ENCODE data around the gene SNRPD2.

Gene SNRPD2

GRCh38 chr19:45657520-45658167, 34.1 kb downstream of the SNRPD2 start:
- DNase-seq (ENCODE audit: low spot score): no peak

GRCh38 chr19:45655073-45655472, 36.7 kb downstream of the SNRPD2 start:
- no peak for DNase-seq (ENCODE audit: low spot score)

- DNase-seq (ENCODE audit: low spot score): no peak
Observed at GRCh38 chr19:45653634-45654033, 38.1 kb downstream of the SNRPD2 start.

- DNase-seq (ENCODE audit: low spot score): no peak
Observed at GRCh38 chr19:45650722-45651121, 41.0 kb downstream of the SNRPD2 start.

- DNase-seq (ENCODE audit: low spot score): no peak
Observed at GRCh38 chr19:45646345-45646698, 45.4 kb downstream of the SNRPD2 start.

- DNase-seq (ENCODE audit: low spot score): peak; percentile 99
Observed at GRCh38 chr19:45645631-45646344, 46.0 kb downstream of the SNRPD2 start.

GRCh38 chr19:45645068-45645630, 46.6 kb downstream of the SNRPD2 start:
- DNase-seq (ENCODE audit: low spot score): no peak

- DNase-seq (ENCODE audit: low spot score): no peak
Observed at GRCh38 chr19:45643927-45644771, 47.6 kb downstream of the SNRPD2 start.

GRCh38 chr19:45643024-45643926, 48.5 kb downstream of the SNRPD2 start:
- DNase-seq (ENCODE audit: low spot score): peak; percentile 88

- peak; percentile 70 for DNase-seq (ENCODE audit: low spot score)
Observed at GRCh38 chr19:45641274-45642105, 50.3 kb downstream of the SNRPD2 start.

- DNase-seq (ENCODE audit: low spot score): no peak
Observed at GRCh38 chr19:45640849-45641273, 50.9 kb downstream of the SNRPD2 start.

GRCh38 chr19:45638930-45639729, 52.6 kb downstream of the SNRPD2 start, which contains the start of gene EML2:
TSS of gene EML2 (minus strand) at chr19:45639397. CDS start at chr19:45639376, 21 bp downstream.
- peak; percentile 90 for DNase-seq (ENCODE audit: low spot score)

- DNase-seq (ENCODE audit: low spot score): no peak
Observed at GRCh38 chr19:45637890-45638667, 53.7 kb downstream of the SNRPD2 start.

All from GM03348 (cell line).